Calu3 (cell line): ENCODE data around the gene BLACAT1. TPM values are rescaled to one million over a fixed set of nuclear protein-coding genes. Genes with fewer than 3 reads are reported as not detected.

ENCODE experiments used
- BruUV-seq: library from RNA; stranded (reverse); fragments of 400-500 nt; replicated peaks from 2 replicates; lab custom pipeline; 2021; lab: Mats Ljungman, UMichigan
- CTCF ChIA-PET: fragments of 300-600 bp; sonication (Branson Sonifier 250); formaldehyde crosslinking; loops from one replicate; lab custom pipeline; 2022; ENCODE audit warnings: antibody characterized with exemption; lab: Charles Lee
- DNase-seq: peaks from one replicate; pipeline ENCODE4 v3.0.0; 2022
- H3K27ac Mint-ChIP-seq: one replicate; pipeline ENCODE4 v1.8.0; 2022; ENCODE audit warnings: mixed read lengths; ENCODE audit not compliant: unreplicated experiment
- H3K27me3 Mint-ChIP-seq: one replicate; pipeline ENCODE4 v1.8.0; 2022; ENCODE audit warnings: mixed read lengths; ENCODE audit not compliant: unreplicated experiment
- H3K36me3 Mint-ChIP-seq: one replicate; pipeline ENCODE4 v1.8.0; 2022; ENCODE audit warnings: mild to moderate bottlenecking, moderate library complexity, mixed read lengths; ENCODE audit not compliant: insufficient read depth, unreplicated experiment
- H3K4me1 Mint-ChIP-seq: one replicate; pipeline ENCODE4 v1.8.0; 2022; ENCODE audit warnings: mild to moderate bottlenecking, low read depth, mixed read lengths; ENCODE audit not compliant: unreplicated experiment
- H3K4me3 Mint-ChIP-seq: one replicate; pipeline ENCODE4 v1.8.0; 2022; ENCODE audit warnings: mild to moderate bottlenecking, low read depth, moderate library complexity, mixed read lengths; ENCODE audit not compliant: unreplicated experiment
- H3K9me3 Mint-ChIP-seq: one replicate; pipeline ENCODE4 v1.8.0; 2022; ENCODE audit warnings: low read depth, mixed read lengths; ENCODE audit not compliant: unreplicated experiment
- CTCF ChIP-seq: fragments of 200-600 bp; IDR thresholded peaks from one replicate; pipeline ENCODE4 v1.8.0; 2022; ENCODE audit warnings: antibody characterized with exemption; ENCODE audit not compliant: unreplicated experiment
- intact Hi-C: fragments of 100-400 bp; cut with micrococcal nuclease; formaldehyde crosslinking; loops from one replicate; pipeline ENCODE4 v1.10.0; 2022; ENCODE audit not compliant: unreplicated experiment
- total RNA-seq: library from RNA; stranded (reverse); gene quantifications from 2 replicates; pipeline ENCODE4 v1.2.3, GENCODE V29; 2022

Gene BLACAT1
- total RNA-seq, 1 experiment from 2014 or later = 14.2 TPM

DNA sequence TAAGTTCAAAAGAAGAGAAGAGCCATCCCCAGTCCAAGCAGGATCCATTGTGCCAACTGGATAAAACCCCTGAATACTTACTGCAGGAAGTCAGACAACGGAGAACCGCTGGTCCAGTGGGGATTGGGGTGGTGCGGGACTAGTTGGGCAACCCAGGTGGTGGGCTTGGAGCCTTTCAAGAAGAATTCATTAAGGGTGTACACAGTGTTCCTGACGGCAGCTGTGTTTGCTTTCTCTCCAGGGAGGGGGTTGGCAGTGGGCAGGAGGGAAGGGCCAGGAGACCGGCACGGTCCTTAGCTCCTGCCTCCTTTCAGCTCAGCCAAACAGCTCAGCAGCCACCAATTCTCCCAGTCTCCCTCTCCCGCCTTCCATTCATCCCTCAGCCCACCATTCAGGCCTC, 41.5 kb upstream of the BLACAT1 start:
- TF ChIP-seq CTCF = no peak
- Mint-ChIP-seq H3K9me3 (no peaks in the 10 kb centered on the region), H3K27me3 (peaks cover 50% of the 10 kb centered on the region), H3K27ac (no peak overlapping the region), H3K4me1 (peaks cover 18% of the 10 kb centered on the region), H3K36me3 (no peaks in the 10 kb centered on the region), H3K4me3 (no peak overlapping the region)
- no peak for DNase-seq
- BruUV-seq = no TSS peak
- CTCF ChIA-PET = interaction anchor here (0.6 kb wide), 1 partner anchor 160 kb away, joined by 5 read pairs; no protein-coding TSS in a partner anchor
- intact Hi-C loops = no loop called here

DNA sequence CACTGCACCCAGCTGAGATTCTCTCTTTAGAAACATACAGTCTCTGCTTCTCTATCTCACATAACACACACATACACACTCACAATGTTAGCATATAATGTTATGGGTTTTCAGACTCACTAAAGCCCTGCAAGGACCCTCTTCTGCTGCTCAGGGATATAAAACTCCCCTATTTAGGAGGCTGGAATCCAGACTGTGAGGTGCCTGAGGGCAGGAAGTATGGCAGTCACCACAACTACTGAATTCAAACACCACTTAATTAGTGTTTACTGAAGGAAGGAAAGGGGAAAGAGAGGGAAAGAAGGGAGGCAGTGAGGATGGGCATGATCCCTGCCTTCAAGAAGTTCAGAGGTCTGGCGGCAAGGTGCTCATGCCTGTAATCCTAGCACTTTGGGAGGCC, 40.8 kb upstream of the BLACAT1 start:
- Mint-ChIP-seq H3K4me3 (no peak overlapping the region), H3K36me3 (no peaks in the 10 kb centered on the region), H3K27me3 (peaks cover 52% of the 10 kb centered on the region), H3K9me3 (no peaks in the 10 kb centered on the region), H3K4me1 (peaks cover 18% of the 10 kb centered on the region), H3K27ac (no peak overlapping the region)
- CTCF ChIA-PET = no interaction called here
- no peak for DNase-seq
- no peak for TF ChIP-seq CTCF
- intact Hi-C loops = no loop called here
- no TSS peak for BruUV-seq

- no TSS peak for BruUV-seq
- DNase-seq = no peak
- peaks cover 18% of the 10 kb centered on the region for H3K4me1 Mint-ChIP-seq
- no peak overlapping the region for H3K4me3 Mint-ChIP-seq
- TF ChIP-seq CTCF = no peak
- peaks cover 58% of the 10 kb centered on the region for H3K27me3 Mint-ChIP-seq
- intact Hi-C loops = no loop called here
- no peaks in the 10 kb centered on the region for H3K36me3 Mint-ChIP-seq
- CTCF ChIA-PET = interaction anchor here (1.5 kb wide), 1 partner anchor 10 kb away, joined by 6 read pairs; no protein-coding TSS in a partner anchor
- no peaks in the 10 kb centered on the region for H3K9me3 Mint-ChIP-seq
- no peak overlapping the region for H3K27ac Mint-ChIP-seq
Observed at GRCh38 chr1:205495237-205495823, 39.5 kb upstream of the BLACAT1 start.

GRCh38 chr1:205494115-205494514, 38.3 kb upstream of the BLACAT1 start:
- intact Hi-C loops = no loop called here
- Mint-ChIP-seq H3K27me3 (peaks cover 70% of the 10 kb centered on the region), H3K9me3 (no peaks in the 10 kb centered on the region), H3K27ac (no peak overlapping the region), H3K4me3 (no peak overlapping the region), H3K36me3 (no peaks in the 10 kb centered on the region), H3K4me1 (peaks cover 18% of the 10 kb centered on the region)
- no peak for DNase-seq
- BruUV-seq = no TSS peak
- CTCF ChIA-PET = interaction anchor here (0.5 to 2.9 kb wide), 6 partner anchors 9 to 318 kb away, joined by 3 to 20 read pairs (median 6); partner anchors contain the start of gene CDK18
- TF ChIP-seq CTCF = no peak
